ENCODE data around the gene TENM4.

TENM4 gene

DNA sequence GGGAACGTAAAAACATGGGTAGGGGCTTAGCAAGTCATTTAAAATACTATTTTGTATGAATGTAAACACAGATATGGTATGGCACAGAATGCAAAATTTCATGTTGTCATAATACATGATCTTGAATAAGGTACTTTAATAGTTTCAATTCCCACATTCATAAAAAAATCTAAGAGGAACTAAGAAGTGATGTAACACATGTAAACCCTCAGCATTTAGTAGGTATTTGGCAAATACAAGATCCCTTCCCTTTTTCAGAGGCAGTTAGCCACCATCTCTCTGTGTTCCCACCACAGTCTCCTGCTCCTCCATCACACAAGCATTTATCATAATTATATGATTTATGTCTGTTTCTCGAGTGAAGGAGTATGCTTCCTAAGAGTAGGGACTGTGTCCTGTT is 251.8 kb downstream of the TENM4 start:
- TF ChIP-seq, protein P1, sequence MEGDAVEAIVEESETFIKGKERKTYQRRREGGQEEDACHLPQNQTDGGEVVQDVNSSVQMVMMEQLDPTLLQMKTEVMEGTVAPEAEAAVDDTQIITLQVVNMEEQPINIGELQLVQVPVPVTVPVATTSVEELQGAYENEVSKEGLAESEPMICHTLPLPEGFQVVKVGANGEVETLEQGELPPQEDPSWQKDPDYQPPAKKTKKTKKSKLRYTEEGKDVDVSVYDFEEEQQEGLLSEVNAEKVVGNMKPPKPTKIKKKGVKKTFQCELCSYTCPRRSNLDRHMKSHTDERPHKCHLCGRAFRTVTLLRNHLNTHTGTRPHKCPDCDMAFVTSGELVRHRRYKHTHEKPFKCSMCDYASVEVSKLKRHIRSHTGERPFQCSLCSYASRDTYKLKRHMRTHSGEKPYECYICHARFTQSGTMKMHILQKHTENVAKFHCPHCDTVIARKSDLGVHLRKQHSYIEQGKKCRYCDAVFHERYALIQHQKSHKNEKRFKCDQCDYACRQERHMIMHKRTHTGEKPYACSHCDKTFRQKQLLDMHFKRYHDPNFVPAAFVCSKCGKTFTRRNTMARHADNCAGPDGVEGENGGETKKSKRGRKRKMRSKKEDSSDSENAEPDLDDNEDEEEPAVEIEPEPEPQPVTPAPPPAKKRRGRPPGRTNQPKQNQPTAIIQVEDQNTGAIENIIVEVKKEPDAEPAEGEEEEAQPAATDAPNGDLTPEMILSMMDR (IDR thresholded peaks at IDR 0.05; ENCODE audit: low read depth, low read length, poor library complexity, severe bottlenecking): no peak
- no peak for TF ChIP-seq EZH2phosphoT487 (IDR thresholded peaks at IDR 0.05; ENCODE audit: borderline replicate concordance, low read length)
- Histone ChIP-seq H3K27ac (ENCODE audit: low read depth, low read length) (no peak overlapping the region), H3K4me3 (ENCODE audit: low read length) (no peak overlapping the region), H3F3A (ENCODE audit: control insufficient read depth, insufficient read depth) (no peaks in the 10 kb centered on the region), H3K4me1 (ENCODE audit: control insufficient read depth, low read length) (no peaks in the 10 kb centered on the region), H4K20me1 (ENCODE audit: control insufficient read depth, insufficient read depth, low read depth, low read length) (no peaks in the 10 kb centered on the region), H3K27me3 (ENCODE audit: control insufficient read depth, low read length) (no peaks in the 10 kb centered on the region), H3K79me2 (ENCODE audit: control insufficient read depth, low read length) (no peaks in the 10 kb centered on the region), H3K4me2 (ENCODE audit: low read length) (no peak overlapping the region), H3K9me3 (ENCODE audit: control insufficient read depth, insufficient read depth, low read length) (no peaks in the 10 kb centered on the region), H3K36me3 (ENCODE audit: control insufficient read depth, low read length) (no peaks in the 10 kb centered on the region), H3K9me2 (replicated peaks; ENCODE audit: control insufficient read depth, low read length) (no peaks in the 10 kb centered on the region)

DNA sequence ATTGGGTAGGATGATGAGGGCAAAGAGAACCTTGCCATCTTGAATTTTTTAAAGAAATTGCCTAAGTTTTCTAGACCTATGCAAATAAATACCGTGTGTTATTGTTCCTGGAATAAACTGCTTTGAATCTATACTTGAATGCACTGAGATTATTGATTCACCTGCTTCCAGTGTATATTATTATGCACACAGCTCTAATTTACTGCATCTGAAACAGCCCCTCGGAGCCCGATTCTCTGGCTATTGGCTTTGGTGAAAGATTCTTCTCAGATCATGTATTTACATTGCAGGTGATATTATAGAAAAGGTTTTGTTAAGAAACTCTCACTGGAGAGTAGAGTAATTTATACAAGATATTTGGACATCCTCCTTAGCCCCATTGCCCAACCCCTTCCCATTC is 254.2 kb downstream of the TENM4 start:
- H4K20me1 ChIP-seq (ENCODE audit: control insufficient read depth, insufficient read depth, low read depth, low read length): no peaks in the 10 kb centered on the region
- H3K4me1 ChIP-seq (ENCODE audit: control insufficient read depth, low read length): no peaks in the 10 kb centered on the region
- no peak overlapping the region for H3K27ac ChIP-seq (ENCODE audit: low read depth, low read length)
- H3K9me3 ChIP-seq (ENCODE audit: control insufficient read depth, insufficient read depth, low read length): no peaks in the 10 kb centered on the region
- H3K27me3 ChIP-seq (ENCODE audit: control insufficient read depth, low read length): no peaks in the 10 kb centered on the region
- H3K79me2 ChIP-seq (ENCODE audit: control insufficient read depth, low read length): no peaks in the 10 kb centered on the region
- no peak for TF ChIP-seq EZH2phosphoT487 (IDR thresholded peaks at IDR 0.05; ENCODE audit: borderline replicate concordance, low read length)
- TF ChIP-seq, protein P1 (IDR thresholded peaks at IDR 0.05; ENCODE audit: low read depth, low read length, poor library complexity, severe bottlenecking): no peak
- H3K4me3 ChIP-seq (ENCODE audit: low read length): no peak overlapping the region
- H3K9me2 ChIP-seq (replicated peaks; ENCODE audit: control insufficient read depth, low read length): no peaks in the 10 kb centered on the region
- no peaks in the 10 kb centered on the region for H3F3A ChIP-seq (ENCODE audit: control insufficient read depth, insufficient read depth)
- H3K36me3 ChIP-seq (ENCODE audit: control insufficient read depth, low read length): no peaks in the 10 kb centered on the region
- no peak overlapping the region for H3K4me2 ChIP-seq (ENCODE audit: low read length)

DNA sequence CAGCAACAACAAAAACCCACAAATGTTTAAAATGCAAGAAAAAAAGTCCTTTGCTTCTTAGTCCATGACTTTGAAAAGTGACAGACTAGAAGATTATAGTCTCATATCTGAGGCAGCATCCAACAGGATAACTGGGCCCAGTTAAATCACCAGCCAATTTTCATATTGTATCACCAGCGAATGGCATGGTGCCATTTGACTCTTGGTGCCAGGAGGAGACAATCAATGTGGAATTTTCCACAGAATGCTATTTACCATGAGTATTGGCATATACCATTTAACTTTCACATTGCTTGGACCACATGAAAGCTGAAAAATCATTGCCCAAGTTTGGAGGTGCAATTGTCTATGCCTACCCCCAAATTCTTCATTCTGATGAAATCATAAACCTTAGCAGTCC is 255.5 kb downstream of the TENM4 start:
- no peaks in the 10 kb centered on the region for H3K9me3 ChIP-seq (ENCODE audit: control insufficient read depth, insufficient read depth, low read length)
- no peaks in the 10 kb centered on the region for H3K79me2 ChIP-seq (ENCODE audit: control insufficient read depth, low read length)
- no peaks in the 10 kb centered on the region for H3K4me1 ChIP-seq (ENCODE audit: control insufficient read depth, low read length)
- H3K36me3 ChIP-seq (ENCODE audit: control insufficient read depth, low read length): no peaks in the 10 kb centered on the region
- H3K27ac ChIP-seq (ENCODE audit: low read depth, low read length): no peak overlapping the region
- H3K9me2 ChIP-seq (replicated peaks; ENCODE audit: control insufficient read depth, low read length): no peaks in the 10 kb centered on the region
- TF ChIP-seq EZH2phosphoT487 (IDR thresholded peaks at IDR 0.05; ENCODE audit: borderline replicate concordance, low read length): no peak
- TF ChIP-seq, protein P1 (IDR thresholded peaks at IDR 0.05; ENCODE audit: low read depth, low read length, poor library complexity, severe bottlenecking): no peak
- H4K20me1 ChIP-seq (ENCODE audit: control insufficient read depth, insufficient read depth, low read depth, low read length): no peaks in the 10 kb centered on the region
- no peak overlapping the region for H3K4me2 ChIP-seq (ENCODE audit: low read length)
- no peaks in the 10 kb centered on the region for H3F3A ChIP-seq (ENCODE audit: control insufficient read depth, insufficient read depth)
- no peaks in the 10 kb centered on the region for H3K27me3 ChIP-seq (ENCODE audit: control insufficient read depth, low read length)
- H3K4me3 ChIP-seq (ENCODE audit: low read length): no peak overlapping the region

DNA sequence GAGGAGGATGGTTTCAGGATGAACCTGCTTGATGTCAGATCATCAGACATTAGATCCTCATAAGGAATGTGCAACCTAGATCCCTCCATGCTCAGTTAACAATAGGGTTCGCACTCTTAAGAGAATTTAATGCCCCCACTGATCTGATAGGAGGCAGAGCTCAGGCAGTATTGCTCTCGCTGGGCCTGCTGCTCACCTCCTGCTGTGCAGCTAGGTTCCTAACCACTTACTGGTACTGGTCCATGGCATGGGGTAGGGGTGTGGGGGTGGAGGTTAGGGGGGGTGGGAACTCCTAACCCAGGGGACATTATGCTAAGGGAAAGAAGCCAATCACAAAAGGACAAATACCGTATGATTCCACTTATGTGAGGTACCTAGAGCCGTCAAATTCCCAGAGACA is 256.5 kb downstream of the TENM4 start:
- no peaks in the 10 kb centered on the region for H3K36me3 ChIP-seq (ENCODE audit: control insufficient read depth, low read length)
- H3K27ac ChIP-seq (ENCODE audit: low read depth, low read length): no peak overlapping the region
- no peaks in the 10 kb centered on the region for H3K27me3 ChIP-seq (ENCODE audit: control insufficient read depth, low read length)
- H3F3A ChIP-seq (ENCODE audit: control insufficient read depth, insufficient read depth): no peaks in the 10 kb centered on the region
- no peak overlapping the region for H3K4me2 ChIP-seq (ENCODE audit: low read length)
- no peaks in the 10 kb centered on the region for H3K9me3 ChIP-seq (ENCODE audit: control insufficient read depth, insufficient read depth, low read length)
- H3K4me1 ChIP-seq (ENCODE audit: control insufficient read depth, low read length): peaks cover under 1% of the 10 kb centered on the region; the same call in 1 of the 2 replicates
- H4K20me1 ChIP-seq (ENCODE audit: control insufficient read depth, insufficient read depth, low read depth, low read length): no peaks in the 10 kb centered on the region
- no peaks in the 10 kb centered on the region for H3K79me2 ChIP-seq (ENCODE audit: control insufficient read depth, low read length)
- no peak for TF ChIP-seq EZH2phosphoT487 (IDR thresholded peaks at IDR 0.05; ENCODE audit: borderline replicate concordance, low read length)
- TF ChIP-seq, protein P1 (IDR thresholded peaks at IDR 0.05; ENCODE audit: low read depth, low read length, poor library complexity, severe bottlenecking): no peak
- H3K4me3 ChIP-seq (ENCODE audit: low read length): no peak overlapping the region
- H3K9me2 ChIP-seq (replicated peaks; ENCODE audit: control insufficient read depth, low read length): no peaks in the 10 kb centered on the region

Data from DOHH2 (cell line).